ENCODE measurements around the gene RBM4B.

DNA sequence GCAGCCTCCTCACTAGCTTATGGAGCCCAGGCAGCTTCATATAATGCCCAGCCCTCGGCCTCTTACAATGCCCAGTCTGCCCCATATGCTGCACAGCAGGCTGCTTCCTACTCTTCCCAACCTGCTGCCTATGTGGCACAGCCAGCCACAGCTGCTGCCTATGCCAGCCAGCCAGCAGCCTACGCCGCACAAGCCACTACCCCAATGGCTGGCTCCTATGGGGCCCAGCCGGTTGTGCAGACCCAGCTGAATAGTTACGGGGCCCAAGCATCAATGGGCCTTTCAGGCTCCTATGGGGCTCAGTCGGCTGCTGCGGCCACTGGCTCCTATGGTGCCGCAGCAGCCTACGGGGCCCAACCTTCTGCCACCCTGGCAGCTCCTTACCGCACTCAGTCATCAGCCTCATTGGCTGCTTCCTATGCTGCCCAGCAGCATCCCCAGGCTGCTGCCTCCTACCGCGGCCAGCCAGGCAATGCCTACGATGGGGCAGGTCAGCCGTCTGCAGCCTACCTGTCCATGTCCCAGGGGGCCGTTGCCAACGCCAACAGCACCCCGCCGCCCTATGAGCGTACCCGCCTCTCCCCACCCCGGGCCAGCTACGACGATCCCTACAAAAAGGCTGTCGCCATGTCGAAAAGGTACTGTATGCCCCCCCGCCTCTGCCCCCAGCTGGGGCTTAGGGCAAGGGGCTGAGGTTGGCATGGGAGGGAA lies 52.5 kb downstream of the RBM4B start:
- TF ChIP-seq, protein P1, sequence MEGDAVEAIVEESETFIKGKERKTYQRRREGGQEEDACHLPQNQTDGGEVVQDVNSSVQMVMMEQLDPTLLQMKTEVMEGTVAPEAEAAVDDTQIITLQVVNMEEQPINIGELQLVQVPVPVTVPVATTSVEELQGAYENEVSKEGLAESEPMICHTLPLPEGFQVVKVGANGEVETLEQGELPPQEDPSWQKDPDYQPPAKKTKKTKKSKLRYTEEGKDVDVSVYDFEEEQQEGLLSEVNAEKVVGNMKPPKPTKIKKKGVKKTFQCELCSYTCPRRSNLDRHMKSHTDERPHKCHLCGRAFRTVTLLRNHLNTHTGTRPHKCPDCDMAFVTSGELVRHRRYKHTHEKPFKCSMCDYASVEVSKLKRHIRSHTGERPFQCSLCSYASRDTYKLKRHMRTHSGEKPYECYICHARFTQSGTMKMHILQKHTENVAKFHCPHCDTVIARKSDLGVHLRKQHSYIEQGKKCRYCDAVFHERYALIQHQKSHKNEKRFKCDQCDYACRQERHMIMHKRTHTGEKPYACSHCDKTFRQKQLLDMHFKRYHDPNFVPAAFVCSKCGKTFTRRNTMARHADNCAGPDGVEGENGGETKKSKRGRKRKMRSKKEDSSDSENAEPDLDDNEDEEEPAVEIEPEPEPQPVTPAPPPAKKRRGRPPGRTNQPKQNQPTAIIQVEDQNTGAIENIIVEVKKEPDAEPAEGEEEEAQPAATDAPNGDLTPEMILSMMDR (IDR thresholded peaks at IDR 0.05): no peak
- no peak for TF ChIP-seq POLR2A (IDR thresholded peaks at IDR 0.05)
- TF ChIP-seq POLR2AphosphoS5 (IDR thresholded peaks at IDR 0.05; ENCODE audit: insufficient read depth in 1 of 2, low read depth in 1 of 2): no peak
